ENCODE data around the gene NT5DC1.

GRCh38 chr6:116238083-116238482 lies 137.4 kb downstream of the NT5DC1 start:
- TF ChIP-seq CTCF (IDR thresholded peaks at IDR 0.05; ENCODE audit: low read length) (no peak), EZH2 (optimal IDR thresholded peaks at IDR 0.05; ENCODE audit: low read depth, low read length) (no peak), EZH2phosphoT487 (IDR thresholded peaks at IDR 0.05; ENCODE audit: low read length) (no peak)
